Brain microvascular endothelial cell (primary cell): ENCODE results near the gene PDE4A.
"Not testable (repeated sequence)": the region's sequence is repeated elsewhere in the genome, so short reads cannot be mapped to it uniquely, and the experiment has no call there.

Source experiments
- DNase-seq: peaks from one replicate; pipeline ENCODE4 v3.0.0-alpha.2; 2020
- H3K27ac ChIP-seq: fragments of 250-450 bp; sonication (Bioruptor Pico); 2 replicates; pipeline ENCODE4 v1.5.1; 2020; ENCODE audit warnings: mild to moderate bottlenecking, moderate library complexity
- H3K27me3 ChIP-seq: fragments of 250-450 bp; sonication (Bioruptor Pico); replicated peaks from 2 replicates; pipeline ENCODE4 v1.5.1; 2020; ENCODE audit warnings: mild to moderate bottlenecking
- H3K36me3 ChIP-seq: fragments of 250-450 bp; sonication (Bioruptor Pico); replicated peaks from 2 replicates; pipeline ENCODE4 v1.5.1; 2020; ENCODE audit warnings: mild to moderate bottlenecking
- H3K4me3 ChIP-seq: 2 replicates; pipeline ENCODE4 v1.5.1; 2011; ENCODE audit warnings: low read depth, mild to moderate bottlenecking, control low read depth, low read length, moderate library complexity
- in situ Hi-C: cut with HindIII; loops from 2 replicates; pipeline ENCODE4 v1.10.0; 2017; ENCODE audit warnings: low sequenced_read_pairs, low pct_ligation_motif_present
- TF ChIP-seq, protein P1 (sequence below): IDR thresholded peaks from 2 replicates; pipeline ENCODE4 v1.5.1; 2011; ENCODE audit warnings: low read depth, mild to moderate bottlenecking, moderate library complexity, low read length, control low read depth, inconsistent platforms; ENCODE audit errors: missing control alignments

Gene PDE4A

DNA sequence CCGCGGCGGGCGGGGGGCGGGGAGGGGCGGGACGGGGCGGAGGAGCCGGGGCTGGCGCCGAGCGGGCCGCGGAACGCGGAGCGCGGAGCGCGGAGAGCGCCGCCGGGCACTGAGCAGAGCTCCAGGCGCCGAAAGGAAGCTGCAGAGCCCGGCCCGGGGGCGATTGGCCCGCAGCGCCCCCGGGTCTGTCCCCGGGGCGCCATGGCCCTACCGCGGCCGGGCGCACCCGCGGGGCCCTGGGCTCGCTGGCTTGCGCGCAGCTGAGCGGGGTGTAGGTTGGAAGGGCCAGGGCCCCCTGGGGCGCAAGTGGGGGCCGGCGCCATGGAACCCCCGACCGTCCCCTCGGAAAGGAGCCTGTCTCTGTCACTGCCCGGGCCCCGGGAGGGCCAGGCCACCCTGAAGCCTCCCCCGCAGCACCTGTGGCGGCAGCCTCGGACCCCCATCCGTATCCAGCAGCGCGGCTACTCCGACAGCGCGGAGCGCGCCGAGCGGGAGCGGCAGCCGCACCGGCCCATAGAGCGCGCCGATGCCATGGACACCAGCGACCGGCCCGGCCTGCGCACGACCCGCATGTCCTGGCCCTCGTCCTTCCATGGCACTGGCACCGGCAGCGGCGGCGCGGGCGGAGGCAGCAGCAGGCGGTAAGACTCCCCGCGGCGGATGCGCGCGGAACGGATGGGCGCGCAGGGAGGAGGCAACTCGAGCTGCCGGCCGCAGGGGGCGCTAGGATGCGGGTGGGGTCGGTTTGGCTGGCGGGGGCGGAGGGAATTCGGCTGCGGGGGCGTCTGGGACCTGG lies at the start of gene PDE4A:
TSS of gene PDE4A (plus strand) at position 95 of the 796 bp plus-strand sequence. CDS start at position 322, 227 bp downstream.
- peak within 1 kb of the TSS; percentile 57 for H3K4me3 ChIP-seq
- in situ Hi-C loops = no loop called here
- H3K27me3 ChIP-seq = no peaks in the 10 kb centered on the region
- TF ChIP-seq, protein P1, sequence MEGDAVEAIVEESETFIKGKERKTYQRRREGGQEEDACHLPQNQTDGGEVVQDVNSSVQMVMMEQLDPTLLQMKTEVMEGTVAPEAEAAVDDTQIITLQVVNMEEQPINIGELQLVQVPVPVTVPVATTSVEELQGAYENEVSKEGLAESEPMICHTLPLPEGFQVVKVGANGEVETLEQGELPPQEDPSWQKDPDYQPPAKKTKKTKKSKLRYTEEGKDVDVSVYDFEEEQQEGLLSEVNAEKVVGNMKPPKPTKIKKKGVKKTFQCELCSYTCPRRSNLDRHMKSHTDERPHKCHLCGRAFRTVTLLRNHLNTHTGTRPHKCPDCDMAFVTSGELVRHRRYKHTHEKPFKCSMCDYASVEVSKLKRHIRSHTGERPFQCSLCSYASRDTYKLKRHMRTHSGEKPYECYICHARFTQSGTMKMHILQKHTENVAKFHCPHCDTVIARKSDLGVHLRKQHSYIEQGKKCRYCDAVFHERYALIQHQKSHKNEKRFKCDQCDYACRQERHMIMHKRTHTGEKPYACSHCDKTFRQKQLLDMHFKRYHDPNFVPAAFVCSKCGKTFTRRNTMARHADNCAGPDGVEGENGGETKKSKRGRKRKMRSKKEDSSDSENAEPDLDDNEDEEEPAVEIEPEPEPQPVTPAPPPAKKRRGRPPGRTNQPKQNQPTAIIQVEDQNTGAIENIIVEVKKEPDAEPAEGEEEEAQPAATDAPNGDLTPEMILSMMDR = peak; percentile 64
- no peak for DNase-seq
- H3K27ac ChIP-seq = no peak within 1 kb of the TSS
- no peaks in the 10 kb centered on the region for H3K36me3 ChIP-seq

DNA sequence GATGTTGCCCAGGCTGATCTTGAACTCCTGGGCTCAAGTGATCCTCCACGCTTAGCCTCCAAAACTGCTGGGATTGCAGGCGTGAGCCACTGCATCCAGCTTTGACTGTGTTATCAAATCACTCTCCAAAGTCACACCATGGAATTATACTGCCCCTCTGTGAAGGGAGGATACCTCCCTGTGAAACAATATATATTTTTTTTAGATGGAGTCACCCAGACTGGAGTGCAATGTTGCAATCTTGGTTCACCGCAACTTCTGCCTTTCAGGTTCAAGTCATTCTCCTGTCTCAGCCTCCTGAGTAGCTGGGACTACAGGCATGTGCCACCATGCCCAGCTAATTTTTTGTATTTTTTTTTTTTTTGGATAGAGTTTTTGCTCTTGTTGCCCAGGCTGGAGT lies 47.6 kb upstream of the PDE4A start:
- Histone ChIP-seq H3K27ac (no peak overlapping the region), H3K27me3 (no peaks in the 10 kb centered on the region), H3K4me3 (no peak overlapping the region), H3K36me3 (peaks cover 39% of the 10 kb centered on the region)
- TF ChIP-seq, protein P1 = no peak
- in situ Hi-C loops = no loop called here
- no peak for DNase-seq

DNA sequence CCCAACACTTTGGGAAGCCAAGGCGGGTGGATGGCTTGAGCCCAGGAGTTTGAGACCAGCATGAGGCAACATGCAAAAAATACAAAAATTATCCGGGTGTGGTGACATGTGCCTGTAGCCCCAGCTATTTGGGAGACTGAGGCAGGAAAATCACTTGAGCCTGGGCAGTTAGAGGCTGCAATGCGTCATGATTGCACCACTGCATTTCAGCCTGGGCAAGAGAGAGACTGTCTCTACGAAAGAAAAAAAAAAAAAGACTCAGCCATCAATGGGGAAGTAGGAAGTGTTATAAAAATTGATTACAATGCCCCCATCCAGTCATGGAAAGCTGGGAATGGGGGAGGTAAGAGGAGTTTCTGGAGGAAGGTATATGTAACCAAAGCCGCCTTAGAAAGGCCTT lies 45.4 kb upstream of the PDE4A start:
- H3K4me3 ChIP-seq = no peak overlapping the region
- no peak overlapping the region for H3K27ac ChIP-seq
- H3K27me3 ChIP-seq = no peaks in the 10 kb centered on the region
- in situ Hi-C loops = no loop called here
- DNase-seq = no peak
- peaks cover 25% of the 10 kb centered on the region for H3K36me3 ChIP-seq
- TF ChIP-seq, protein P1 = no peak

GRCh38 chr19:10377140-10377640 lies 43.1 kb upstream of the PDE4A start:
- in situ Hi-C loops, H3K4me3 ChIP-seq: not testable (repeated sequence)
- peaks cover 20% of the 10 kb centered on the region for H3K36me3 ChIP-seq

DNA sequence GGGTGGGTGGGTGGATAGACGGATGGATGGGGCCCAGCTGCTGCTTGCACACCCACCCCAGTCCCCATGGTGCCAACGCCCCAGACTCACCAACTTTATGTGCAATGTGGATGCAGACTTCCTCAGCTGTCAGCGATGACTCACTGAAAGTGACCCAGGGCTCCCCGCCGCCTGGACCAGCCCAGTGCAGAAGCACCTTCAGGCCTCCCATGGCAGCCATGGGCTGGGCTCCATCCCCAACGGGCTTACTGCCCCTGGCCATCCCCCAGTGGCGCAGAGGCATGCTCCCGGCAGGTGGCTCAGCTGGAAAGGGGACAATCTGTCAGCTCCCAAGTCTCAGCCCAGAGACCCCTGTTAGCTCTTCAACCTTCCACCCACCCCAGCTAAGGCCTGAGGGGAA lies 42.2 kb upstream of the PDE4A start:
- DNase-seq = no peak
- in situ Hi-C loops = no loop called here
- Histone ChIP-seq H3K36me3 (peaks cover 18% of the 10 kb centered on the region), H3K27ac (no peak overlapping the region), H3K4me3 (no peak overlapping the region), H3K27me3 (no peaks in the 10 kb centered on the region)
- TF ChIP-seq, protein P1 = no peak

More at GRCh38 chr19:10377140-10377640, 43.1 kb upstream of the PDE4A start:
- H3K27ac ChIP-seq, DNase-seq, H3K27me3 ChIP-seq: not testable (repeated sequence)

DNA sequence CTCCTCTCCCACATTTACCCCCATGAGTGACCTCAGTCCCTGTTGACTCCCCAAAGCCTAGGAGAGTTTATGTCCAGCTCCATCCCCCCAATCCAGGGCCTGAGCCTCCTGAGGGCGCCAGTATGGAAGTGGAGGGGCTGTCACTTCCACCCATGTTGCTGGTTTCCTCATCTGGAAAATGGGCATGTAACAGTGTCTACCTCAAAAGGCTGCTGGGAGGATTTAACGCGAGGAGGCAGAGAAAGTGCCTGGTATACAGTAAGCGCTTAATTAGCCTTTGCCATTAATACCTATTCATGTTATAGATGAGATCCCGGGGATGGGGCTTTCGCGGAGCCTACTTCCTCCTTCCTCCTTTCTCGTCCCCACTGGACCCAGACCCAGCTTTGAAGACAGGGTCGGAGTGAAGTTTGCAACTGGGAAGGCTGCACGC lies 40.4 kb upstream of the PDE4A start:
- Histone ChIP-seq H3K36me3 (peaks cover 13% of the 10 kb centered on the region), H3K4me3 (peak overlapping the region; percentile 94), H3K27ac (peak overlapping the region; percentile 37), H3K27me3 (no peaks in the 10 kb centered on the region)
- TF ChIP-seq, protein P1 = no peak
- in situ Hi-C loops = no loop called here
- DNase-seq = no peak
